Pancreas (tissue), 10 donors: ENCODE measurements around the gene NAALADL1. TPM values are rescaled to one million over a fixed set of nuclear protein-coding genes. Genes with fewer than 3 reads are reported as not detected.

ENCODE experiments used
- ATAC-seq, 4 donors: fragments of 200-7000 bp; cut with Tn5 transposase; one replicate each; pipeline versions ENCODE4 v1.8.0 to v1.9.1; 2020; ENCODE audit warnings: mild to moderate bottlenecking in 4 of 4, moderate library complexity in 4 of 4
- DNase-seq, 6 donors: peaks; one replicate each; pipeline ENCODE4 v3.0.0-alpha.2; 2020
- FAIRE-seq: peaks from 2 replicates; lab custom pipeline; 2012; peaks lifted over from hg19 to GRCh38; lab: Jason Lieb, UNC
- H3K27ac ChIP-seq, 4 donors: fragments of 200-600 bp; sonication (generic); 1 replicate in 3 of 4; 2 replicates in 1 of 4; pipeline versions ENCODE4 v1.5.0 to v1.8.0; 2020
- H3K27me3 ChIP-seq, 4 donors: fragments of 200-600 bp; one replicate each; pipeline ENCODE4 v1.8.0; 2021
- H3K36me3 ChIP-seq, 3 donors: fragments of 200-600 bp; sonication (generic) in 1 of 3; one replicate each; pipeline versions ENCODE4 v1.5.0 to v1.8.0; 2020 to 2021
- H3K4me1 ChIP-seq, 3 donors: fragments of 200-600 bp; one replicate each; pipeline ENCODE4 v1.8.0; 2021
- H3K4me3 ChIP-seq, 4 donors: fragments of 200-600 bp; sonication (generic) in 2 of 4; one replicate each; pipeline versions ENCODE4 v1.5.0 to v1.8.0; 2020 to 2021
- H3K9me3 ChIP-seq, 4 donors: fragments of 200-600 bp; one replicate each; pipeline ENCODE4 v1.8.0; 2021
- CTCF ChIP-seq, 4 donors: fragments of 200-600 bp; sonication (generic) in 3 of 4; IDR thresholded peaks; one replicate each; pipeline versions ENCODE4 v1.5.0 to v1.8.0; 2021; ENCODE audit warnings: antibody characterized with exemption in 4 of 4
- WGBS, 2 donors: extraction: QIAGEN DNeasy Blood & Tissue Kit; methylation state at CpG; one replicate each; pipeline ENCODE4 v1.1.7; 2013; 5-methylcytosine and 5-hydroxymethylcytosine counted together
- intact Hi-C, 3 donors: fragments of 100-400 bp; cut with DNase I; formaldehyde crosslinking; loops; one replicate each; pipeline versions ENCODE4 v1.11.1 to v1.14.2; 2022
- polyA plus RNA-seq, 2 donors: library from polyadenylated mRNA; stranded (reverse); fragments of 200-250 nt; gene quantifications; one replicate each; pipeline ENCODE4 v1.2.3, GENCODE V29; 2013
- total RNA-seq, 6 donors: library from RNA; stranded (reverse); fragmentation: NEBNext Ultra II Directional in 4 of 6; extraction: Animal tissue kit (Norgen Biotek cat#: 25700) in 4 of 6; gene quantifications; one replicate each; pipeline versions ENCODE4 v1.2.1 to v1.2.4, GENCODE V29; 2021 to 2023
- donor health status: healthy with polysubstance abuse.
- donor health status: DM: no; HTN: no; CAD: no; lungs with moderate emphysema.
- donor health status: DM: no; HTN: no; CAD: no.
- donor health status: control.
- donor health status: control.
- donor health status: Bipolar disorder and iron deficiency.
- donor health status: DM: yes; HTN: yes; CAD: no.
- donor health status: DM: no; HTN: no; CAD: no.
- donor health status: DM: no; HTN: no; CAD: no.
- donor health status: DM: yes; HTN: yes; CAD: no.

NAALADL1 gene
- total and polyA plus RNA-seq, 8 donors, result 0.51 to 7.6 (median 1.4) TPM

DNA sequence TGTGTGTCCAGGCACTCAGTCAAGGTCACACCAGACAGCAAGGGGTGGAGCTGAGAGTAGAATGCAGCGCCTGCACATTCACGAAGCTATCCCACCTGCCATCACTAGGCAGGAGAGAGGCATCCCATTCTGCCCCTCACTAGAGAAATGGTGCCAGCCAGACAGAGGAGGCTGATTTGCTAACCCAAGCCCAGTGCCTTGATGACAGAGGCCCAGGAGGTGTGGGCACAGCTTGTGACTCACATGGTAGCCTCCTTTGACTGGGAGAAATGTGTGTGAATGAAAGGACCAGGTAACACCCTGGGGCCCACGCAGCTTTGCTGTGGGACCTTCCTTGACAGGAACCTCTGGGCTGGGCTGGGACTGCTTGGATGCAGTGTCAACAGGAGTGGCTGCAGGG lies 5.2 kb upstream of the NAALADL1 start:
- H3K9me3 ChIP-seq, result no peaks in the 10 kb centered on the region
- intact Hi-C loops, result no loop called here
- FAIRE-seq, result no peak
- no peak overlapping the region for H3K27ac ChIP-seq
- ATAC-seq, result no peak
- no peaks in the 10 kb centered on the region for H3K36me3 ChIP-seq
- WGBS, 2 donors, result 55% methylated on average over 3 of the region's 3 CpGs
- H3K4me1 ChIP-seq, result no peaks in the 10 kb centered on the region
- no peak for DNase-seq
- no peaks in the 10 kb centered on the region for H3K27me3 ChIP-seq
- TF ChIP-seq CTCF (IDR thresholded peaks at IDR 0.05), result no peak
- H3K4me3 ChIP-seq, result no peak overlapping the region

DNA sequence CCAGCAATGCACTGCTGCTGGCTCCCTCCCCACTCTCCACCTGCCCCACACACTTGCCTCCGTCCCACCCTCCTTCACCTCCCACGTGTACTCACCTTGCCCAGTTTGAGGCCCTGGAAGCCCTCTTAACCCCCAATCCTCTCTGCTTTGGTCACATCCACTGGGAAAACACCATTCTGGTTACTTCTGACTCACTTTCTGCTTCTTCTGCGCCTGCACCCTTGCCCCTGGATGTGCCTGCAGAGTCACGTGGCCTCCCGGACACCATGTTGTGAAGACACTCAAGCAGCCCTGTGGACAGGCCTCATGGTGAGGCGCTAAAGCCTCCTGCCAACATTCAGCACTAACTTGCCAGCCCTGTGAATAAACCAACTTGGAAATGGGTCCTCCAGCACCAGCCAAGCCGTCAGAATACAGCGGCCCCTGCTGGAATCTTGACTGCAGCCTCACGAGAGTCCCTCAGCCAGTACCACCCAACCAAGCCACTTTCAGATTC lies 2.6 kb upstream of the NAALADL1 start:
- DNase-seq (no peak), ATAC-seq (peak in 1 of 4 donors; percentile 11), FAIRE-seq (no peak)
- WGBS, 2 donors, result 71 to 78% methylated on average over 9 of the region's 9 CpGs
- H3K4me3 ChIP-seq, result no peak overlapping the region
- intact Hi-C loops, result no loop called here
- H3K36me3 ChIP-seq, result no peaks in the 10 kb centered on the region
- H3K27me3 ChIP-seq, result no peaks in the 10 kb centered on the region
- H3K4me1 ChIP-seq, result no peaks in the 10 kb centered on the region
- no peak overlapping the region for H3K27ac ChIP-seq
- TF ChIP-seq CTCF (IDR thresholded peaks at IDR 0.05), result no peak
- H3K9me3 ChIP-seq, result no peaks in the 10 kb centered on the region

DNA sequence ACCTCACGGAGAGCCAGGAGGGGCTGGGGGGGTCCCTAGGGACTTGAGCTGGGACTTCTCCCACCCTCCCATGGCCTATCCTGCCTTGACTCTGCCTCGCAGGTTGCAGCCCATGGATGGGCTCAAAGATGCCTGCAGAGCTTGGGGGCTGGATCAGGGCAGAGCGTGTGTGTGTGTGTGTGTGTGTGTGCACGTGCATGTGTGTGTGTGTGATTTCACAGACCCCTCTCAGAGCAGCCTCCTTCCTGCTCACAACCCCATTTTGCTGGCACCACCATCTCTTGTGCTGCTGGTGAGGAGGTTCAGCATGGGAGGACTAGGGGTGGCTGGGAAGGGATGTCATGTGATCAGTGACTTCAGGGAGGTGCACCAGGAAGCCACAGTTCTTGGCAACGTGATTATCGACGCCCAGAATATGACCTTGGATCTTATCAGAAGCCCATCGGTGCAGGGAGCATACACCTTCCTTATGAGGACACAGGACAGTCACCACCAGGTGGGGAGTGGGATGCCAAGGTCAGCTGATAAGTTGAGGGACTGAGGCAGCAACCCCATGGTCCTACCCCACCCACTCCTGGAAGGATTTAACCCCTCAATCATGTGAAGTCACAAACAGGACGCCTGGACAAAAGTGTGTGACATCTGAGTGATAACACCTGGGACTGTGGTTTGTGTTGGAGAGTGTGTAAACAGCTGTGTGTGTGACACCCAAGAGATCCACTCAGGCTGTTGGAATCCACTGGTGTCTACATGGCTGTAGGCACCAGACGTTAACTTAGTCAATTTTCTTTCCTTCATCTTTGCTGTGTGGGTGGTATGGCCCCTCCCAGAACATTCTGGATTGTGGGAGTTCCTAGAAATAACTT lies 1.8 kb upstream of the NAALADL1 start:
- H3K27ac ChIP-seq, result no peak overlapping the region
- 40 to 43% methylated on average over 10 of the region's 10 CpGs for WGBS, 2 donors
- H3K4me1 ChIP-seq, result no peaks in the 10 kb centered on the region
- H3K27me3 ChIP-seq, result no peaks in the 10 kb centered on the region
- DNase-seq, result no peak
- no peaks in the 10 kb centered on the region for H3K36me3 ChIP-seq
- intact Hi-C loops, result no loop called here
- no peak for TF ChIP-seq CTCF (IDR thresholded peaks at IDR 0.05)
- no peak for ATAC-seq
- no peak overlapping the region for H3K4me3 ChIP-seq
- no peaks in the 10 kb centered on the region for H3K9me3 ChIP-seq
- no peak for FAIRE-seq

DNA sequence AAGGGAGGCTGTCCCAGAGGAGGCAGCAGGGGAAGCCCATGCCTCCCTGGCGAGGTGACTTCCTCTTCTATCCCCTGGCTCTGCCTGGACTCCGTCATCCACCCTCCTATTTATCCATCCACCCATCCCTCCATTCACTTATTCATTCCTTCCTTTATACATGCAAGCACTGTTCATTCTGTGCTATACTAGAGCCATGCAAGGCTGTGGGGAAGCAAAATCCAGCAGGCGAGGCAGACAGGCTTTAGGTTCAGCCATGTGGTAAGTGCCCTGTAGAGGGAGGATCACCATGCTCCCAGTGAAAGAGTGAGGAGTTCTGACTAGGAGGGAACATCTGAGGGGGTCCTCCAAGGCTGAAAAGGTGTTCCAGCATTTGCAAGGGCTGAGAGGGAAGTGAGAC lies 1.2 kb upstream of the NAALADL1 start:
- no peaks in the 10 kb centered on the region for H3K36me3 ChIP-seq
- H3K4me3 ChIP-seq, result no peak overlapping the region
- no peaks in the 10 kb centered on the region for H3K4me1 ChIP-seq
- H3K9me3 ChIP-seq, result no peaks in the 10 kb centered on the region
- no peak for DNase-seq
- FAIRE-seq, result no peak
- no peaks in the 10 kb centered on the region for H3K27me3 ChIP-seq
- intact Hi-C loops, result no loop called here
- no peak for ATAC-seq
- TF ChIP-seq CTCF (IDR thresholded peaks at IDR 0.05), result no peak
- no peak overlapping the region for H3K27ac ChIP-seq
- 70% methylated on average over 3 of the region's 3 CpGs for WGBS, 2 donors

GRCh38 chr11:65058012-65058411 lies 341 bp downstream of the NAALADL1 start:
- 72 to 75% methylated on average over 12 to 13 of the region's 13 CpGs for WGBS, 2 donors
- Histone ChIP-seq H3K27ac (no peak overlapping the region), H3K9me3 (no peaks in the 10 kb centered on the region), H3K36me3 (no peaks in the 10 kb centered on the region), H3K27me3 (no peaks in the 10 kb centered on the region), H3K4me3 (no peak overlapping the region), H3K4me1 (no peaks in the 10 kb centered on the region)
- FAIRE-seq, result no peak
- intact Hi-C loops, result no loop called here
- no peak for TF ChIP-seq CTCF (IDR thresholded peaks at IDR 0.05)
- ATAC-seq, result no peak
- DNase-seq, result no peak
